HepG2 (cell line): ENCODE data around the gene ZBTB9. TPM values are rescaled to one million over a fixed set of nuclear protein-coding genes. Genes with fewer than 3 reads are reported as not detected.

Experiments used
- EEA1 ChIP-seq: sonication (generic); formaldehyde crosslinking; IDR thresholded peaks from 2 replicates; pipeline ENCODE4 v1.5.1; 2020; ENCODE audit warnings: mild to moderate bottlenecking, missing genetic modification reagents, borderline replicate concordance
- REST ChIP-seq, 2 experiments: IDR thresholded peaks; 2 replicates each; pipeline ENCODE4 v1.6.1; 2011 to 2012; ENCODE audit warnings: low read length in 2 of 2, borderline replicate concordance in 1 of 2, low read depth in 1 of 2, mild to moderate bottlenecking in 1 of 2, moderate library complexity in 1 of 2
- RNF219 ChIP-seq: sonication (generic); formaldehyde crosslinking; IDR thresholded peaks from 2 replicates; pipeline ENCODE4 v1.5.0; 2020; ENCODE audit warnings: mild to moderate bottlenecking, missing genetic modification reagents
- SOX6 ChIP-seq, 2 experiments: fragments of 450-650 bp in 1 of 2; sonication (generic) in 1 of 2; formaldehyde crosslinking in 1 of 2; IDR thresholded peaks; 2 replicates each; pipeline versions ENCODE4 v1.4.0 to v1.6.1; 2017 to 2020; ENCODE audit warnings: antibody characterized with exemption in 1 of 2, mild to moderate bottlenecking in 1 of 2, missing genetic modification reagents in 1 of 2
- ZMAT3 ChIP-seq: sonication (generic); formaldehyde crosslinking; conservative IDR thresholded peaks from 2 replicates; pipeline ENCODE4 v1.7.0; 2021; ENCODE audit warnings: missing genetic modification reagents
- ZNF260 ChIP-seq: sonication (generic); formaldehyde crosslinking; IDR thresholded peaks from 2 replicates; pipeline ENCODE4 v1.4.0; 2020; ENCODE audit warnings: missing genetic modification reagents, low read depth, mild to moderate bottlenecking, borderline replicate concordance
- ZNF605 ChIP-seq: sonication (generic); formaldehyde crosslinking; IDR thresholded peaks from 2 replicates; pipeline ENCODE4 v1.8.0; 2022; ENCODE audit warnings: mild to moderate bottlenecking, missing genetic modification reagents
- ZNF703 ChIP-seq: sonication (generic); formaldehyde crosslinking; IDR thresholded peaks from 2 replicates; pipeline ENCODE4 v1.5.1; 2020; ENCODE audit warnings: missing genetic modification reagents, mild to moderate bottlenecking, moderate library complexity, borderline replicate concordance
- polyA plus RNA-seq, 8 experiments: library from polyadenylated mRNA; depleted of rRNA in 3 of 8; stranded (reverse) in 7 of 8; unstranded in 1 of 8; fragments of >200 nt; fragmentation: Illumina TruSeq in 4 of 8; extraction: Trizol in 4 of 8; gene quantifications; 2 replicates each; pipeline versions ENCODE4 v1.2.1 to v1.2.3, GENCODE V29; 2011 to 2016; ENCODE audit warnings: low read depth in 4 of 8, missing spikeins in 1 of 8, mixed read lengths in 1 of 8; ENCODE audit not compliant: insufficient read depth in 1 of 8
- total RNA-seq, 5 experiments: library from RNA; depleted of rRNA; stranded (reverse); fragments of >200 nt; fragmentation: Illumina TruSeq; extraction: Trizol; gene quantifications; 2 replicates each; pipeline ENCODE4 v1.2.3, GENCODE V29; 2016; ENCODE audit warnings: low read depth in 1 of 5
- TF ChIP-seq, protein P1 (sequence below), 2 experiments: sonication (generic) in 1 of 2; formaldehyde crosslinking in 1 of 2; IDR thresholded peaks; 2 replicates each; pipeline versions ENCODE4 v1.6.1 to v1.9.0; 2014 to 2022; ENCODE audit warnings: antibody characterized with exemption in 1 of 2, borderline replicate concordance in 1 of 2, inconsistent platforms in 1 of 2, low read depth in 1 of 2, missing genetic modification reagents in 1 of 2
- TF ChIP-seq, protein P2 (sequence below): sonication (generic); formaldehyde crosslinking; IDR thresholded peaks from 2 replicates; pipeline ENCODE4 v1.5.0; 2020; ENCODE audit warnings: mild to moderate bottlenecking, missing genetic modification reagents
- TF ChIP-seq, protein P3 (sequence below): sonication (generic); formaldehyde crosslinking; conservative IDR thresholded peaks from 2 replicates; pipeline ENCODE4 v1.4.0; 2020; ENCODE audit warnings: missing genetic modification reagents

Gene ZBTB9
- total and polyA plus RNA-seq, 2 of the 13 experiments (the other 11 are each of a cell fraction or from before 2014, with no cell fraction given), result 5.3 to 9.2 TPM

DNA sequence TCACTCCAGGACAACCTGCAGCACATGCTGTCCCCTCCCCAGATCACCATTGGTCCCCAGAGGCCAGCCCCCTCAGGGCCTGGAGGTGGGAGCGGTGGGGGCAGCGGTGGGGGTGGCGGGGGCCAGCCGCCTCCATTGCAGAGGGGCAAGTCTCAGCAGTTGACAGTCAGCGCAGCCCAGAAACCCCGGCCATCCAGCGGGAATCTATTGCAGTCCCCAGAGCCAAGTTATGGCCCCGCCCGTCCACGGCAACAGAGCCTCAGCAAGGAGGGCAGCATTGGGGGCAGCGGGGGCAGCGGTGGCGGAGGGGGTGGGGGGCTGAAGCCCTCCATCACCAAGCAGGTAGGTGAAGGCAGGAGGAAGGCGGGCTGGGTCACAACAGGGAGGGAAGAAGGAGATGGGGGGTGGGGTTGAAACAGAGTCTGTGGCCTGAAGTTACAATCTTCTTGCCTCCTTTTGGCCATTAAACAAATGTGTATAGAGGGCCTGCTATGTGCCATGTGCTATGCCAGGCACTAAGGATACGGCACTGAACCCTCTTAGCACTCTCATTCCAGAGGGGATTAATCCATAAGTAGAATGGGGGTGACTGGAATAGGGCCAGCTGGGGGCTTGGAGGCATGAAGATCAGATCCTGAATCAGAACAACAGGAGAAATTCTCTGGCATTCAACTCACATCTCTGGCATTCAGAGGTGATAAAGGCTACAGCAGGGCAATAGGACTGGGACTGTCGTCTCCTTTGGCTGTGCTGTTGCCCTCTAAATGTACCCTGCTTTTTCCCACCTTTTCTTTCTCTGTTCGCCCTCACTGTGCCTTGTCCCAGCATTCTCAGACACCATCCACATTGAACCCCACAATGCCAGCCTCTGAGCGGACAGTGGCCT, 10.5 kb upstream of the ZBTB9 start (continued):
- TF ChIP-seq, protein P1, sequence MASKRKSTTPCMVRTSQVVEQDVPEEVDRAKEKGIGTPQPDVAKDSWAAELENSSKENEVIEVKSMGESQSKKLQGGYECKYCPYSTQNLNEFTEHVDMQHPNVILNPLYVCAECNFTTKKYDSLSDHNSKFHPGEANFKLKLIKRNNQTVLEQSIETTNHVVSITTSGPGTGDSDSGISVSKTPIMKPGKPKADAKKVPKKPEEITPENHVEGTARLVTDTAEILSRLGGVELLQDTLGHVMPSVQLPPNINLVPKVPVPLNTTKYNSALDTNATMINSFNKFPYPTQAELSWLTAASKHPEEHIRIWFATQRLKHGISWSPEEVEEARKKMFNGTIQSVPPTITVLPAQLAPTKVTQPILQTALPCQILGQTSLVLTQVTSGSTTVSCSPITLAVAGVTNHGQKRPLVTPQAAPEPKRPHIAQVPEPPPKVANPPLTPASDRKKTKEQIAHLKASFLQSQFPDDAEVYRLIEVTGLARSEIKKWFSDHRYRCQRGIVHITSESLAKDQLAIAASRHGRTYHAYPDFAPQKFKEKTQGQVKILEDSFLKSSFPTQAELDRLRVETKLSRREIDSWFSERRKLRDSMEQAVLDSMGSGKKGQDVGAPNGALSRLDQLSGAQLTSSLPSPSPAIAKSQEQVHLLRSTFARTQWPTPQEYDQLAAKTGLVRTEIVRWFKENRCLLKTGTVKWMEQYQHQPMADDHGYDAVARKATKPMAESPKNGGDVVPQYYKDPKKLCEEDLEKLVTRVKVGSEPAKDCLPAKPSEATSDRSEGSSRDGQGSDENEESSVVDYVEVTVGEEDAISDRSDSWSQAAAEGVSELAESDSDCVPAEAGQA (IDR thresholded peaks at IDR 0.05; ENCODE audit: low read depth), result no peak
- TF ChIP-seq, protein P1 (CRISPR knock-in tag; IDR thresholded peaks at IDR 0.05; ENCODE audit: borderline replicate concordance), result no peak
- no peak for TF ChIP-seq SOX6 (IDR thresholded peaks at IDR 0.05)
- no peak for TF ChIP-seq SOX6 (CRISPR knock-in tag; IDR thresholded peaks at IDR 0.05)
- TF ChIP-seq ZNF260 (CRISPR knock-in tag), result no peak
- no peak for TF ChIP-seq ZMAT3 (CRISPR knock-in tag)
- no peak for TF ChIP-seq EEA1 (CRISPR knock-in tag)
- TF ChIP-seq ZNF703 (CRISPR knock-in tag), result no peak
- TF ChIP-seq, protein P2, sequence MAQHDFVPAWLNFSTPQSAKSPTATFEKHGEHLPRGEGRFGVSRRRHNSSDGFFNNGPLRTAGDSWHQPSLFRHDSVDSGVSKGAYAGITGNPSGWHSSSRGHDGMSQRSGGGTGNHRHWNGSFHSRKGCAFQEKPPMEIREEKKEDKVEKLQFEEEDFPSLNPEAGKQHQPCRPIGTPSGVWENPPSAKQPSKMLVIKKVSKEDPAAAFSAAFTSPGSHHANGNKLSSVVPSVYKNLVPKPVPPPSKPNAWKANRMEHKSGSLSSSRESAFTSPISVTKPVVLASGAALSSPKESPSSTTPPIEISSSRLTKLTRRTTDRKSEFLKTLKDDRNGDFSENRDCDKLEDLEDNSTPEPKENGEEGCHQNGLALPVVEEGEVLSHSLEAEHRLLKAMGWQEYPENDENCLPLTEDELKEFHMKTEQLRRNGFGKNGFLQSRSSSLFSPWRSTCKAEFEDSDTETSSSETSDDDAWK (CRISPR knock-in tag), result no peak
- TF ChIP-seq ZNF605 (CRISPR knock-in tag), result no peak
- no peak for TF ChIP-seq RNF219 (CRISPR knock-in tag)
- no peak for TF ChIP-seq REST (IDR thresholded peaks at IDR 0.05; ENCODE audit: borderline replicate concordance in 1 of 2, low read depth in 1 of 2, low read length in 2 of 2)
- TF ChIP-seq, protein P3, sequence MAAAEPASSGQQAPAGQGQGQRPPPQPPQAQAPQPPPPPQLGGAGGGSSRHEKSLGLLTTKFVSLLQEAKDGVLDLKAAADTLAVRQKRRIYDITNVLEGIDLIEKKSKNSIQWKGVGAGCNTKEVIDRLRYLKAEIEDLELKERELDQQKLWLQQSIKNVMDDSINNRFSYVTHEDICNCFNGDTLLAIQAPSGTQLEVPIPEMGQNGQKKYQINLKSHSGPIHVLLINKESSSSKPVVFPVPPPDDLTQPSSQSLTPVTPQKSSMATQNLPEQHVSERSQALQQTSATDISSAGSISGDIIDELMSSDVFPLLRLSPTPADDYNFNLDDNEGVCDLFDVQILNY (CRISPR knock-in tag), result no peak
